ENCODE results near the gene GPR183.

GPR183 gene

DNA sequence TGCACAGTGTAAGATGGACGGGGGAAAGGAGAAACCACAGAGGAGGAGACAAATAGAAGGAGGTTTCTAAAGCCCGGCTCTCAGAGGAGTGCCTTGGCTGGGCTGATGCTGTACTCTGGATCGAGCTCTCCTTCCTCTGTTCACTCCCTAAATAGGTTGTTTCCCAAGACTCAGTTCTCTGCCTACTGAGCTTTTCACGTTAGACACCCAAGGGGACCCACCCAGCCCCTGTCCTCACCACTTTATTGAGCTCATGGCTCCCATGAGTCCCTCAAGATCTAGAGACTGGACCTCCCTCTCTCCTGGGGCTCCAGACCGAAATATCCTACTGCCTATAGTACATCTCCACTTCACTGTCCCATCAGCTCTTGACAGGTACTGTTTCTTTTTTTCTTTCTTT lies 38.1 kb upstream of the GPR183 start:
- POLR2A ChIA-PET: no interaction called here
- no peak for DNase-seq (ENCODE audit: extremely low spot score)
- TF ChIP-seq FOXM1 (IDR thresholded peaks at IDR 0.05; ENCODE audit: borderline replicate concordance): no peak
- no peak for TF ChIP-seq L3MBTL2 (conservative IDR thresholded peaks at IDR 0.05)
- TF ChIP-seq ELF4 (IDR thresholded peaks at IDR 0.05): no peak
- no peak for TF ChIP-seq CTBP1 (IDR thresholded peaks at IDR 0.05; ENCODE audit: borderline replicate concordance)
- TF ChIP-seq ARNT (IDR thresholded peaks at IDR 0.05): no peak
- no peak for TF ChIP-seq ZNF384 (IDR thresholded peaks at IDR 0.05)
- no peak for TF ChIP-seq TARDBP (IDR thresholded peaks at IDR 0.05)
- TF ChIP-seq FOXK2 (IDR thresholded peaks at IDR 0.05): no peak
- no peak for TF ChIP-seq PKNOX1 (IDR thresholded peaks at IDR 0.05)
- no peak for TF ChIP-seq LEF1 (IDR thresholded peaks at IDR 0.05; ENCODE audit: borderline replicate concordance)
- TF ChIP-seq FOXA1 (IDR thresholded peaks at IDR 0.05): no peak
- TF ChIP-seq BHLHE40 (IDR thresholded peaks at IDR 0.05; ENCODE audit: borderline replicate concordance): no peak
- TF ChIP-seq SP1 (IDR thresholded peaks at IDR 0.05): no peak
- no peak for TF ChIP-seq SUZ12 (IDR thresholded peaks at IDR 0.05)
- no peak for TF ChIP-seq NFRKB (IDR thresholded peaks at IDR 0.05)
- TF ChIP-seq HDGF (IDR thresholded peaks at IDR 0.05; ENCODE audit: borderline replicate concordance): no peak
- CTCF ChIA-PET: no interaction called here

DNA sequence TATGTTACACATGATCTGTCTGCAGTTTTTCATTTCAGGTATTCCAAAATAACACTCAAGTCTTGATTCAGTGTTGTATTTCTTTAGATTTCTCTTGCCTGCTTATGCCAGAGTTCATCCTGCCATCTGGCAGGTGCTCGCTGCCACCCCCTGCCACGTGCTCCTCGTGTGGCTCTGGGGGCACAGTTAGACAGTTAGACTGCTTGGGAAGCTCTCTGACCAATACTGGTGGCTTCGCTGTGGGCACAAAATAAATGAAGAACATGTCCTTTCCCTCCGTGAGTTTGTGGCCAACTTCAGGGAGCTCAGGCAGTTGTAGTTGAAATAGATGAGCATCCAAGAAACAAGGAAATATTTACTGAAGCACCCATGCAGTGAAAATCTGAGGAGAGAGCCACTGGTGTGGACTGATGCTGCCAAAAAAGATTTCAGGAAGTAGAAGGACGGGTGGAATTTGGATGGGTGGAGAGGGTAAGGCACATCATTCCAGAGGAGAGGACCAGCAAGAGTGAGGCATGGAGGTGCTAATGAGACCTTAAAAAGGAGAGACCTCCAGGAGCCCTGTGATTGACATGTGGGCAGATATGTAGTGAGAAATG lies 37.5 kb upstream of the GPR183 start:
- POLR2A ChIA-PET: no interaction called here
- no peak for TF ChIP-seq HDGF (IDR thresholded peaks at IDR 0.05; ENCODE audit: borderline replicate concordance)
- no peak for TF ChIP-seq BHLHE40 (IDR thresholded peaks at IDR 0.05; ENCODE audit: borderline replicate concordance)
- no peak for TF ChIP-seq FOXM1 (IDR thresholded peaks at IDR 0.05; ENCODE audit: borderline replicate concordance)
- no peak for TF ChIP-seq PKNOX1 (IDR thresholded peaks at IDR 0.05)
- TF ChIP-seq SP1 (IDR thresholded peaks at IDR 0.05): no peak
- no peak for TF ChIP-seq NFRKB (IDR thresholded peaks at IDR 0.05)
- TF ChIP-seq ELF4 (IDR thresholded peaks at IDR 0.05): no peak
- no peak for TF ChIP-seq CTBP1 (IDR thresholded peaks at IDR 0.05; ENCODE audit: borderline replicate concordance)
- TF ChIP-seq ARNT (IDR thresholded peaks at IDR 0.05): no peak
- no peak for TF ChIP-seq FOXK2 (IDR thresholded peaks at IDR 0.05)
- TF ChIP-seq LEF1 (IDR thresholded peaks at IDR 0.05; ENCODE audit: borderline replicate concordance): no peak
- TF ChIP-seq SUZ12 (IDR thresholded peaks at IDR 0.05): no peak
- CTCF ChIA-PET: no interaction called here
- no peak for DNase-seq (ENCODE audit: extremely low spot score)

- TF ChIP-seq ZNF384 (IDR thresholded peaks at IDR 0.05) (no peak), HDGF (IDR thresholded peaks at IDR 0.05; ENCODE audit: borderline replicate concordance) (no peak), ARNT (IDR thresholded peaks at IDR 0.05) (no peak), FOXA1 (IDR thresholded peaks at IDR 0.05) (no peak), FOXK2 (IDR thresholded peaks at IDR 0.05) (no peak), PKNOX1 (IDR thresholded peaks at IDR 0.05) (no peak), L3MBTL2 (conservative IDR thresholded peaks at IDR 0.05) (no peak), ELF4 (IDR thresholded peaks at IDR 0.05) (no peak), SP1 (IDR thresholded peaks at IDR 0.05) (no peak), NFRKB (IDR thresholded peaks at IDR 0.05) (no peak), TARDBP (IDR thresholded peaks at IDR 0.05) (no peak), LEF1 (IDR thresholded peaks at IDR 0.05; ENCODE audit: borderline replicate concordance) (no peak), FOXM1 (IDR thresholded peaks at IDR 0.05; ENCODE audit: borderline replicate concordance) (no peak), CTBP1 (IDR thresholded peaks at IDR 0.05; ENCODE audit: borderline replicate concordance) (no peak)
- no peak for DNase-seq (ENCODE audit: extremely low spot score)
- CTCF ChIA-PET: no interaction called here
- POLR2A ChIA-PET: no interaction called here
Measured at GRCh38 chr13:99342723-99343315, 35.6 kb upstream of the GPR183 start.

DNA sequence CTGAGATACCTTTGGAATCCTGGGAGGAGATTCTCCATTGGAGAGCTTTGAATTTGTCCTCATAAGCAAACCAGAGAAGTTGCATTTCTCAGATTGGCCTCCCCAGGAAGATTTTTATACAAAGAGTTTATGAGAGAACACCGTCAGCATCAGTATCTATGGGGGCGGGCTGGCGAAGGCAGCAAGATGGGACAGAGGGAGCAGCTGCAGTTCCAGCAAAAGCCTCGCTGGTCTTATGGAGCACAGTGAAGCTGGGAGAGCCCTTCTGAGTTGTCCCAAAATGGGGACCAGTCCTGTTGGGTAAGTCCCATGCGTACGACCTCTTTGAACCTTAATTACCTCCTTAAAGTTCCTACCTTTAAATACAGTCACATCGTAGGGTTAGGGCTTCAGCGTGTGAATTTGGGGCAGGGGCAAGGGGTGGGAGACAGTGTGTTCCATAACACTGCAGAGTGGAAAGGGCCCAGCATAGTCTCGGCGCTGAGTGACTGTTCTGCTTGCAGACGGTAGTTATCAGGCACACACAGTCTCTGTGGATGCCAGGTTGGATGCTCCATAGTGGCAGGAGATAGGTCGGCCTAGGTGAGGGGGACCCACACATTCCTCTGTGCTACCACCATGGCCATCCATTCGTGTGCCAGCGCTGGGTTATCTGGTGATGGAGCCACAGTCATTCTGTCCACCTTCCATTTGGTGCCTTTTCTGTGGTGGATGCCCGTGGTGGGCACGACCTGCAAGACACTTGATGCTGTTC lies 34.9 kb upstream of the GPR183 start:
- DNase-seq (ENCODE audit: extremely low spot score): no peak
- POLR2A ChIA-PET: no interaction called here
- CTCF ChIA-PET: interaction anchor here (0.6 kb wide), 1 partner anchor 10 kb away, joined by 3 read pairs; no protein-coding TSS in a partner anchor
- no peak for TF ChIP-seq ELF4 (IDR thresholded peaks at IDR 0.05)
- TF ChIP-seq FOXA1 (IDR thresholded peaks at IDR 0.05): no peak
- TF ChIP-seq NFRKB (IDR thresholded peaks at IDR 0.05): no peak
- no peak for TF ChIP-seq PKNOX1 (IDR thresholded peaks at IDR 0.05)
- no peak for TF ChIP-seq FOXK2 (IDR thresholded peaks at IDR 0.05)
- no peak for TF ChIP-seq LEF1 (IDR thresholded peaks at IDR 0.05; ENCODE audit: borderline replicate concordance)
- TF ChIP-seq L3MBTL2 (conservative IDR thresholded peaks at IDR 0.05): no peak
- TF ChIP-seq TARDBP (IDR thresholded peaks at IDR 0.05): no peak
- no peak for TF ChIP-seq SUZ12 (IDR thresholded peaks at IDR 0.05)
- no peak for TF ChIP-seq BHLHE40 (IDR thresholded peaks at IDR 0.05; ENCODE audit: borderline replicate concordance)
- TF ChIP-seq SP1 (IDR thresholded peaks at IDR 0.05): no peak
- TF ChIP-seq ARNT (IDR thresholded peaks at IDR 0.05): no peak
- no peak for TF ChIP-seq HDGF (IDR thresholded peaks at IDR 0.05; ENCODE audit: borderline replicate concordance)
- TF ChIP-seq FOXM1 (IDR thresholded peaks at IDR 0.05; ENCODE audit: borderline replicate concordance): no peak
- TF ChIP-seq ZNF384 (IDR thresholded peaks at IDR 0.05): no peak
- TF ChIP-seq CTBP1 (IDR thresholded peaks at IDR 0.05; ENCODE audit: borderline replicate concordance): no peak

DNA sequence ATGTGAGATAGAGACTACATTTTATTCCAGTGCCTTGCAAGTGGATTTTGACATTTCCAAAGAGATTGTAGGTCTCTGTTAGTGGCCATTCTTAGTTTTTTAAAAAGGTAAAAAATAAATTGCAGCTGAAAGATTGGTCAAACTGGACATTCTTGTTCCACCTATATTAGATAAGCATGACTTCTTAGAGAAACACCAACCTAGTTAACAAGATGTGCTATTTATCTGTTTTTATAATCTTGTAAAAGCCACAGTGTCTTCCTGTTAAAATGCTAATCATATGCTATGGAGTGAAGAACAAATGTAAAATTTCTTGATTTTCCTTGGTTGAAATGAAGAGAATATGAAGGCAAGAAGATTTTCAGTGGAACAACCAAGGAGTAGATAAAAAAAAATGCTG lies 33.4 kb upstream of the GPR183 start:
- DNase-seq (ENCODE audit: extremely low spot score): no peak
- POLR2A ChIA-PET: no interaction called here
- CTCF ChIA-PET: no interaction called here
- TF ChIP-seq FOXM1 (IDR thresholded peaks at IDR 0.05; ENCODE audit: borderline replicate concordance) (no peak), HDGF (IDR thresholded peaks at IDR 0.05; ENCODE audit: borderline replicate concordance) (no peak), ELF4 (IDR thresholded peaks at IDR 0.05) (no peak), SUZ12 (IDR thresholded peaks at IDR 0.05) (no peak), CTBP1 (IDR thresholded peaks at IDR 0.05; ENCODE audit: borderline replicate concordance) (no peak), ZNF384 (IDR thresholded peaks at IDR 0.05) (no peak), ARNT (IDR thresholded peaks at IDR 0.05) (no peak), TARDBP (IDR thresholded peaks at IDR 0.05) (no peak), BHLHE40 (IDR thresholded peaks at IDR 0.05; ENCODE audit: borderline replicate concordance) (no peak), L3MBTL2 (conservative IDR thresholded peaks at IDR 0.05) (no peak), FOXA1 (IDR thresholded peaks at IDR 0.05) (no peak), SP1 (IDR thresholded peaks at IDR 0.05) (no peak)

Data from HEK293T (cell line).